PC-9 (cell line): Measurements from ENCODE around the gene TET2. TPM values are rescaled to one million over a fixed set of nuclear protein-coding genes. Genes with fewer than 3 reads are reported as not detected.

Experiments
- BruUV-seq: library from RNA; stranded (reverse); fragments of 400-500 nt; replicated peaks from 2 replicates; lab custom pipeline; 2021; lab: Mats Ljungman, UMichigan
- CTCF ChIA-PET: fragments of 300-600 bp; sonication (Branson Sonifier 250); formaldehyde crosslinking; loops from one replicate; lab custom pipeline; 2022; ENCODE audit warnings: antibody characterized with exemption; lab: Charles Lee
- POLR2A ChIA-PET: fragments of 300-600 bp; sonication (Branson Sonifier 250); formaldehyde crosslinking; loops from one replicate; lab custom pipeline; 2022; ENCODE audit warnings: antibody characterized with exemption; ENCODE audit not compliant: unreplicated experiment; lab: Charles Lee
- DNase-seq, 2 experiments: peaks; one replicate each; pipeline versions ENCODE4 v3.0.0 to v3.0.0-alpha.2; 2015 to 2022; ENCODE audit warnings: mixed read lengths in 1 of 2
- H2AFZ ChIP-seq: fragments of 200-600 bp; sonication (generic); 2 replicates; pipeline ENCODE4 v1.8.1; 2017; ENCODE audit warnings: antibody characterized with exemption
- H3F3A ChIP-seq: fragments of 200-600 bp; sonication (generic); 2 replicates; pipeline ENCODE4 v1.8.1; 2017; ENCODE audit warnings: antibody characterized with exemption, mild to moderate bottlenecking, low read depth; ENCODE audit not compliant: insufficient read depth
- H3K27ac ChIP-seq: fragments of 200-600 bp; sonication (generic); 2 replicates; pipeline ENCODE4 v1.6.1; 2016; ENCODE audit warnings: mixed run types
- H3K27me3 ChIP-seq: fragments of 200-600 bp; sonication (generic); 2 replicates; pipeline ENCODE4 v1.6.1; 2016; ENCODE audit warnings: low read depth, mixed run types; ENCODE audit not compliant: insufficient read depth
- H3K36me3 ChIP-seq: fragments of 200-600 bp; sonication (generic); 2 replicates; pipeline ENCODE4 v1.6.1; 2016; ENCODE audit warnings: low read depth, mixed run types
- H3K4me1 ChIP-seq: fragments of 200-600 bp; sonication (generic); replicated peaks from 2 replicates; pipeline ENCODE4 v1.6.1; 2016; ENCODE audit warnings: mixed run types; ENCODE audit not compliant: insufficient read depth
- H3K4me2 ChIP-seq: fragments of 200-600 bp; sonication (generic); 2 replicates; pipeline ENCODE4 v1.6.1; 2017; ENCODE audit warnings: mixed run types
- H3K4me3 ChIP-seq: fragments of 200-600 bp; sonication (generic); 2 replicates; pipeline ENCODE4 v1.6.1; 2016; ENCODE audit warnings: mixed run types
- H3K79me2 ChIP-seq: fragments of 200-600 bp; sonication (generic); 2 replicates; pipeline ENCODE4 v1.6.1; 2017; ENCODE audit warnings: low read depth, mixed run types
- H3K9me2 ChIP-seq: fragments of 200-600 bp; sonication (generic); 2 replicates; pipeline ENCODE4 v1.8.1; 2017; ENCODE audit warnings: mild to moderate bottlenecking; ENCODE audit not compliant: insufficient read depth
- H3K9me3 ChIP-seq: fragments of 200-600 bp; sonication (generic); 2 replicates; pipeline ENCODE4 v1.8.1; 2016; ENCODE audit warnings: low read depth; ENCODE audit not compliant: insufficient read depth
- H4K20me1 ChIP-seq: fragments of 200-600 bp; sonication (generic); 2 replicates; pipeline ENCODE4 v1.8.1; 2017; ENCODE audit not compliant: insufficient read depth
- CTCF ChIP-seq: fragments of 200-600 bp; sonication (generic); conservative IDR thresholded peaks from 2 replicates; pipeline ENCODE4 v1.6.1; 2017; ENCODE audit warnings: mixed run types, antibody characterized with exemption, mild to moderate bottlenecking, moderate library complexity
- EZH2 ChIP-seq: fragments of 200-600 bp; sonication (generic); IDR thresholded peaks from 2 replicates; pipeline ENCODE4 v1.8.0; 2017; ENCODE audit warnings: antibody characterized with exemption, low read depth
- intact Hi-C: fragments of 100-400 bp; cut with micrococcal nuclease; formaldehyde crosslinking; loops from one replicate; pipeline ENCODE4 v1.10.0; 2022; ENCODE audit not compliant: unreplicated experiment
- total RNA-seq: library from RNA; stranded (reverse); gene quantifications from 2 replicates; pipeline ENCODE4 v1.2.3, GENCODE V29; 2021

TET2 gene
- total RNA-seq, 1 experiment from 2014 or later: 6.6 TPM

- H4K20me1 ChIP-seq: no peaks in the 10 kb centered on the region
- H3K9me2 ChIP-seq: no peaks in the 10 kb centered on the region
- no peaks in the 10 kb centered on the region for H3K9me3 ChIP-seq
- H3K4me2 ChIP-seq: no peak overlapping the region
- BruUV-seq: no TSS peak
- no peaks in the 10 kb centered on the region for H3K79me2 ChIP-seq
- H2AFZ ChIP-seq: no peak overlapping the region
- CTCF ChIA-PET: no interaction called here
- H3K27me3 ChIP-seq: no peaks in the 10 kb centered on the region
- no peak for TF ChIP-seq EZH2
- no peak for TF ChIP-seq CTCF
- intact Hi-C loops: no loop called here
- H3K4me1 ChIP-seq: no peaks in the 10 kb centered on the region
- no peak overlapping the region for H3K27ac ChIP-seq
- no peak overlapping the region for H3K4me3 ChIP-seq
- POLR2A ChIA-PET: no interaction called here
- no peaks in the 10 kb centered on the region for H3K36me3 ChIP-seq
- no peaks in the 10 kb centered on the region for H3F3A ChIP-seq
- DNase-seq: no peak
These were observed 15.7 kb upstream of the TET2 start for GRCh38 chr4:105130945-105131344.

- H3K4me2 ChIP-seq: no peak overlapping the region
- no peak for TF ChIP-seq CTCF
- no peak for TF ChIP-seq EZH2
- H3K36me3 ChIP-seq: no peaks in the 10 kb centered on the region
- POLR2A ChIA-PET: no interaction called here
- no peaks in the 10 kb centered on the region for H4K20me1 ChIP-seq
- no peaks in the 10 kb centered on the region for H3K27me3 ChIP-seq
- BruUV-seq: no TSS peak
- no peak for DNase-seq
- CTCF ChIA-PET: no interaction called here
- no peaks in the 10 kb centered on the region for H3K9me3 ChIP-seq
- no peak overlapping the region for H3K27ac ChIP-seq
- no peak overlapping the region; the same call in 1 of the 2 replicates for H2AFZ ChIP-seq
- H3K79me2 ChIP-seq: no peaks in the 10 kb centered on the region
- no peak overlapping the region for H3K4me3 ChIP-seq
- intact Hi-C loops: no loop called here
- H3K9me2 ChIP-seq: no peaks in the 10 kb centered on the region
- no peaks in the 10 kb centered on the region for H3K4me1 ChIP-seq
- no peaks in the 10 kb centered on the region for H3F3A ChIP-seq
These were observed 12.7 kb upstream of the TET2 start for GRCh38 chr4:105133976-105134375.

- DNase-seq: no peak
- intact Hi-C loops: no loop called here
- CTCF ChIA-PET: no interaction called here
These were observed 10.9 kb upstream of the TET2 start for GRCh38 chr4:105135785-105136184.

More at GRCh38 chr4:105135785-105136184, 10.9 kb upstream of the TET2 start:
- Histone ChIP-seq H3K36me3 (no peaks in the 10 kb centered on the region), H3K79me2 (no peaks in the 10 kb centered on the region), H3K4me2 (no peak overlapping the region), H3K4me3 (no peak overlapping the region), H3F3A (no peaks in the 10 kb centered on the region), H2AFZ (no peak overlapping the region), H3K9me3 (no peaks in the 10 kb centered on the region), H3K9me2 (no peaks in the 10 kb centered on the region), H3K4me1 (no peaks in the 10 kb centered on the region), H3K27ac (no peak overlapping the region), H4K20me1 (no peaks in the 10 kb centered on the region), H3K27me3 (no peaks in the 10 kb centered on the region)
- TF ChIP-seq EZH2 (no peak), CTCF (no peak)
- BruUV-seq: no TSS peak
- POLR2A ChIA-PET: no interaction called here
